ENCODE data around the gene NSUN5.

Gene NSUN5

GRCh38 chr7:73308665-73309214, at the start of gene NSUN5:
TSS of gene NSUN5 (minus strand) at chr7:73308826. CDS start at chr7:73308790, 36 bp downstream.
- in situ Hi-C loops (cut with MboI; ENCODE audit: low sequenced_read_pairs, unreplicated experiment): no loop called here
- TF ChIP-seq, protein P1, sequence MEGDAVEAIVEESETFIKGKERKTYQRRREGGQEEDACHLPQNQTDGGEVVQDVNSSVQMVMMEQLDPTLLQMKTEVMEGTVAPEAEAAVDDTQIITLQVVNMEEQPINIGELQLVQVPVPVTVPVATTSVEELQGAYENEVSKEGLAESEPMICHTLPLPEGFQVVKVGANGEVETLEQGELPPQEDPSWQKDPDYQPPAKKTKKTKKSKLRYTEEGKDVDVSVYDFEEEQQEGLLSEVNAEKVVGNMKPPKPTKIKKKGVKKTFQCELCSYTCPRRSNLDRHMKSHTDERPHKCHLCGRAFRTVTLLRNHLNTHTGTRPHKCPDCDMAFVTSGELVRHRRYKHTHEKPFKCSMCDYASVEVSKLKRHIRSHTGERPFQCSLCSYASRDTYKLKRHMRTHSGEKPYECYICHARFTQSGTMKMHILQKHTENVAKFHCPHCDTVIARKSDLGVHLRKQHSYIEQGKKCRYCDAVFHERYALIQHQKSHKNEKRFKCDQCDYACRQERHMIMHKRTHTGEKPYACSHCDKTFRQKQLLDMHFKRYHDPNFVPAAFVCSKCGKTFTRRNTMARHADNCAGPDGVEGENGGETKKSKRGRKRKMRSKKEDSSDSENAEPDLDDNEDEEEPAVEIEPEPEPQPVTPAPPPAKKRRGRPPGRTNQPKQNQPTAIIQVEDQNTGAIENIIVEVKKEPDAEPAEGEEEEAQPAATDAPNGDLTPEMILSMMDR (IDR thresholded peaks at IDR 0.05; ENCODE audit: borderline replicate concordance, control extremely low read depth, extremely low read depth, insufficient read depth, missing control alignments): no peak
- DNase-seq (ENCODE audit: low spot score): peak; percentile 95

GRCh38 chr7:73356159-73356558, 47.5 kb upstream of the NSUN5 start:
- in situ Hi-C loops (cut with MboI; ENCODE audit: low sequenced_read_pairs, unreplicated experiment): no loop called here

GRCh38 chr7:73354821-73355220, 46.2 kb upstream of the NSUN5 start:
- in situ Hi-C loops (cut with MboI; ENCODE audit: low sequenced_read_pairs, unreplicated experiment): no loop called here
- no peak for DNase-seq (ENCODE audit: low spot score)
- TF ChIP-seq, protein P1 (IDR thresholded peaks at IDR 0.05; ENCODE audit: borderline replicate concordance, control extremely low read depth, extremely low read depth, insufficient read depth, missing control alignments): no peak

More at GRCh38 chr7:73356159-73356558, 47.5 kb upstream of the NSUN5 start:
- TF ChIP-seq, protein P1 (IDR thresholded peaks at IDR 0.05; ENCODE audit: borderline replicate concordance, control extremely low read depth, extremely low read depth, insufficient read depth, missing control alignments): no peak
- DNase-seq (ENCODE audit: low spot score): no peak

GRCh38 chr7:73354196-73354595, 45.6 kb upstream of the NSUN5 start:
- peak; percentile 21 for DNase-seq (ENCODE audit: low spot score)
- TF ChIP-seq, protein P1 (IDR thresholded peaks at IDR 0.05; ENCODE audit: borderline replicate concordance, control extremely low read depth, extremely low read depth, insufficient read depth, missing control alignments): no peak
- in situ Hi-C loops (cut with MboI; ENCODE audit: low sequenced_read_pairs, unreplicated experiment): no loop called here

- DNase-seq (ENCODE audit: low spot score): no peak
- TF ChIP-seq, protein P1 (IDR thresholded peaks at IDR 0.05; ENCODE audit: borderline replicate concordance, control extremely low read depth, extremely low read depth, insufficient read depth, missing control alignments): no peak
- in situ Hi-C loops (cut with MboI; ENCODE audit: low sequenced_read_pairs, unreplicated experiment): no loop called here
These were observed 44.6 kb upstream of the NSUN5 start for GRCh38 chr7:73353243-73353642.

- DNase-seq (ENCODE audit: low spot score): no peak
- in situ Hi-C loops (cut with MboI; ENCODE audit: low sequenced_read_pairs, unreplicated experiment): no loop called here
- TF ChIP-seq, protein P1 (IDR thresholded peaks at IDR 0.05; ENCODE audit: borderline replicate concordance, control extremely low read depth, extremely low read depth, insufficient read depth, missing control alignments): no peak
These were observed 44.2 kb upstream of the NSUN5 start for GRCh38 chr7:73352784-73353183.

All from GM13976 (cell line).